GM19372 (cell line): ENCODE data around the gene KIF26B.

ENCODE experiments used
- ATAC-seq: cut with Tn5 transposase; IDR thresholded peaks from one replicate; pipeline ENCODE4 v1.9.1; 2021; ENCODE audit warnings: mild to moderate bottlenecking, low read depth, moderate library complexity; ENCODE audit not compliant: unreplicated experiment

KIF26B gene

GRCh38 chr1:245444147-245444828 is 289.5 kb downstream of the KIF26B start:
- no peak for ATAC-seq

DNA sequence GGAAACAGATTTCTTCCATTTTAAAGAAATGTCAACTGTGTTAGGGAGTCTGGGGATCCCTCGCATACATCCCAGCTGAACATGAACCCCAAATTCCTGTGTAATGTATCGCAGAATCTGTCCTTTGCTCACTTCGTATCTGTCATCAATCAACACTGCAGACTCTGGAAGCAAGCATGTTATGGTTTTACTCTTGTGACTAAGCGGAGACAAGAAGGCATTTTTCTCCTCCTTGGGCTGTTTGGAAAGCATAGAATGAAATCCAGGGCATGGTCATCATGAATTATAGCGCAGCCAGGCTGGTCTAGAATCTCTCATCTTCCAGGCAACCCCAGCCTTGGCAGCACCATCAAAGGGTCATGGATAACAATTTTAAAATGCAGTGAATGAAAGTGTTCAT is 290.2 kb downstream of the KIF26B start:
- ATAC-seq, result no peak

GRCh38 chr1:245448531-245448930 is 293.7 kb downstream of the KIF26B start:
- no peak for ATAC-seq

DNA sequence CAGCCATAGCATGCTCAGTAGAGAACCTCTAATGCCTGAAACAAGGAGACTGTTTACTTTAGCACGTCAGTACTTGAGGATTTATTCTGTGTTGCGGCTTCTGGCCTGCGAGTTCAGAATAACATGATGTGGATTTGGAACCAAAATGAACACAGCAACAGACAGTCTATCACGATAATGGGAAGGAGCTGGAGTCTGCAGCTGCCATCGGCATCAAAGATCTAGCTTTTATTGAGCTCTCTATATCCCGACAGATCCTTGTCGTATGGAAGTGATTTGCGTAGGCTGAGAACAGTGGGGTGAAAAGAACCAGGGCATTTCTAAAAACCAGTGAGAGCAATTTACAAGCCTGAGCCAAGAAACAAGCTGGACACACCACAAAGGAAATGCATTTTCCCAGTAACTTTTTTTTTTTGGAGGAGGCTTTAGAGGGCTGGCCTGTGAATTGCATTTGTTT is 294.2 kb downstream of the KIF26B start:
- no peak for ATAC-seq

GRCh38 chr1:245453541-245453940 is 298.8 kb downstream of the KIF26B start:
- ATAC-seq, result no peak

DNA sequence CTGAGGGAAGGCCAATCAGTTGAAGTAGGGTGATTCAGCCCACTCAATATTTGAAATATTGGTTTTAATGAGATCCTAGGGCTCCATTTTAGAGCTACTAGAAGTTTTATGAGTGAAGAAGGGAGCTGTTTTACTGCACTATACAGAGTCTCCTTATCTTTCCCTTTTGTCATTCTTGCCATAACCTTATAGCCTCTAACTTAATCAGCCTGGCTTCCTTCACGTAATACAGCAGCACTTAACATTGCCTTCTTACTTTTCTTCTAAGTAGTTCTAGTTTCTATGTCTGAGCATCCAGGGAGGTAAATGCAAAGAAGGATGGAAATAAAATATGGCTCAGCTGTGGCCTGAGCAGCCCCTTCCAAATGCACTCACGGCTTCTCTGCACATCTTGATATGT is 299.3 kb downstream of the KIF26B start:
- no peak for ATAC-seq

DNA sequence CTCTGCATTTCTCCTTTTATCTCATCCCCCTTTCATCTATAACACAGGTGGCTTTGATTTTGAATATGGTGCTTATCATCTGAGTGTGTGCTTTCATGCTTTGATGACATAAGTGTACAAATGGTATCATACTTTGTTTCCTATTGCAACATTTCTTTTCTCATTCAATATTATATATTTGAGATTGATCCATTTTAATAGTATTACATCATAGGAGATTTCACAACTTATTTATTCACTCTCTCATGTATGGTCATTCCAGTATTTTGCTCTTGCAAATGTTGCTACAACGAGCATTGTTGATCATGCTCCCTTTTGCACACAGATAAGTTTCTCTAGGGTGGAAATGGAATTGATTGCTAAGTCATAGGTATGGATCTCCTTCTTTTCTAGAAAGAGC is 302.8 kb downstream of the KIF26B start:
- ATAC-seq, result no peak

DNA sequence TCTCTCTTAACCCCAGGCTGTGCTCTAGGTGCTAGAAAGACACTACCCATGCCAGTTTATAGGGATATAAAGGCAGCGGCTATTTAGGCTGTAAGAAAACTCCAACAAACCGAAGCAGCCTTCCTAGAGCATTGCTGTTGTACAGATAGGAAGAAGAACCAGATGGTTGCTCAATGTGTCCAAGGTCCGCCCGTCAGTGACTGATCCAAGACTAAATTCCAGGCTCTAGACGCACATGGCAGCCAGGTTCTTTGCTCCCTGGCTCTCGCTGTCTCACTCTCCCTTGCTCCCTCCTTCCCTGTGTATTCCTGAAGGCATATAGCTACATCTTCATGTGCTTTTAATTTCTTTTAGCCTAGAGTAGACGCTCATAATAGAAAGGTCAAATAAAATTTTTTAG is 303.4 kb downstream of the KIF26B start:
- ATAC-seq, result no peak

DNA sequence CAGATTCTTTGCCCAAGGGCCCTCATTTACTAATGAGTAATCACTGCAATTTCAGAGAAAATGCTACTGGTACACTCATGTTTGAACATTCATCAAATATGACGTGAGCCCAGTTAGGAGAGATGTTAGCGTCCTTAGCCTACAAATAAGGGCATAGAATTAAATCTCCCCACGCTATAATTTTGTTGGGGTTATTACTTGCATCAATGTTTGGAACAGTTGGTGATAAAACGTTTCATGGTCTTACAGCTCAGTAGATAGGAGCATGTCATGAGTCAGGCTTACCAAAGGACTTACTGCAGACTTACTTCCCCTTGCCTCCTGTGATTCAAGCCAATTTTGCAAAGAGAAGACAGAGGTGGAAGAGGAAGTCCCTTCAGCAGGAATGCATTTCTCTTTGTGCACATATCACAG is 304.0 kb downstream of the KIF26B start:
- no peak for ATAC-seq

- ATAC-seq, result no peak
Measured at GRCh38 chr1:245459621-245460020, 304.8 kb downstream of the KIF26B start.

DNA sequence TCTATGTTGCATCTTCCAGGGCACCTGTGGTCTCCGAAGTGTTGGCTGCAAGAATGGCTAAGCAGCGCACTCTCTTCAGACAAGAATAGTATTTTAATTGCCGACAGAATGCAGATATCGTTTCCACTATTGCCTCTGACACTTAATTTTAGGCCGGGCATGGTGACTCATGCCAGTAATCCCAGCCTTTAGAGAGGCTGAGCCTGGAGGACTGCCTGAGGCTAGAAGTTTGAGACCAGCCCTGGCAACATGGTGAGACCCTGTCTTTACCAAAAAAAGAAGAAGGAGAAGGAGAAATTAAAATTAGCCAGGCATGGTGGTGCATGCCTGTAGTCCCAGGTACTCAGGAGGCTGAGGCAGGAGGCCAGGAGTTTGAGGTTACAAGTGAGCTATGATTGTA is 306.9 kb downstream of the KIF26B start:
- no peak for ATAC-seq

GRCh38 chr1:245462161-245462560 is 307.4 kb downstream of the KIF26B start:
- no peak for ATAC-seq

DNA sequence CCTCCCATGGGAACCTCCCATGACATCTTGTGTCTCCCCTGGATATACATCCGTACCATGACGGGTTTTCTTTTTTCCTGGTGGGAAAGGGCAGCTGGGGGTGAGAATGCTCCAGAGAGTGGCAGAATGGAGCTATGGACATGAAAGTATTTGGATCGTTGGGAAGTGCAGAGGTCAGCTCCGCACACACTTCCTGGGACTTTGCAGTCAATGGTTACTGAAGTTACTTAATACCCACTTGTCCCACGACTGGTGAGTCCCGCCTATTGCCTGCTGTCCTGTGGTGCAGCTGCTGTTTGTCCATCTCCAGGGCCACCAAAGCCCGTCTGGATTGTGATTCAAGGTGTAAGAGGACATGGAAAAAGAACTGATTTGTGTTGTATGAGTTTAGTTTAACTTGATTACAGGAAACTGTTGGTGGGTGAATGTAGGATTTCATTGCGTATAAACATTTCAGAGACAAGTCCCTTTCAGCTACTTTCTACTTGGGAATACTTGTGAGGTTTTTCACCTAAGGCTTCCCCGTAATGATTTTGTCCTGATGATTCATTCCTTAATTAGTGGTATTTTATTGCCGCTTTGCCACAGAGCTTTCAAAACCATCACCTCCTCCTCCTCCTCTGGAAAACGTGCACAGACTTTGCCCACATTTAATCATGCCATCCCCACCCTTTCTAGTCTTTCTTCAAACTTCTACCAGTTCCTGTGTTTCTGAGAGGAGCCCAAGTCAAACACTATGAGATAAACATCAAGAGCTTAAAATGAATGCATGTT is 308.8 kb downstream of the KIF26B start:
- no peak for ATAC-seq

DNA sequence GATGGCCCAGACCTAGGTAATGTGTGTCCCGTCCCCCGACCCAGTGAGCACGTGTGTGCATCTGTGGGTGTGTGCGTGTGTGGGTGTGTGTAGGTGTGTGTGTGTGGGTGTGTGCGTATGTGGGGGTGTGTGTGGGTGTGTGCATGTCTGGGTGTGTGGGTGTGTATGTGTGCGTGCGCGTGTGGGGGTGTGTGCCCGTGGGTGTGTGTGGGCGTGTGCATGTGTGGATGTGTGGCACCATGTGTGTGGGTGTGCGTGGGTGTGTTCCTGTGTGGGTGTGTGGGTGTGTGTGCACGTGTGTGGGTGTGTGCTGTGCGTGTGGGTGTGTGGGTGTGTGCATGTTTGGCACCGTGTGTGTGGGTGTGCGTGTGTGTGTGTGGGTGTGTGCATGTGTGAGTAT is 309.5 kb downstream of the KIF26B start:
- ATAC-seq, result no peak

DNA sequence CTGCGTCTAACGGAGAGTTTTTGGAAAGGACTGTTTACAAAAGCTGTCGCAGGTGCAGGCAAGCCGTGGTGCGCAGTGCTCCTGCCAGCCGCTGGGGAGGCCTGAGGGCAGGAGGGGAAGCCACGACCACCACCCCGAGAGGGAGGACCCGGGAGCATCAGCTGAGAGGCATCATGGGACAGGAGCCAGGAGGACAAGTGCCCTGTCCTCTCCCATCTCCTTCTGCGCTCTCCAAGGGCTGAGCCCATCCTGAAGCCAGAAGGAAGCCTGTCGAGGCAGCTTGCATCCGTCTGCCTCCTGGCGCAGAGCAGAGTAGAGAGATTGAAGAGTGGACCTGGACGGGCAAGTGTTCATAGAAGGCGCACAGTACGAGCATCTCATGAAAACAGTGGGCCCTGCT is 310.9 kb downstream of the KIF26B start:
- ATAC-seq, result no peak

GRCh38 chr1:245466261-245466660 is 311.5 kb downstream of the KIF26B start:
- no peak for ATAC-seq

- ATAC-seq, result no peak
Measured at GRCh38 chr1:245467804-245468203, 313.0 kb downstream of the KIF26B start.

- ATAC-seq, result no peak
Measured at GRCh38 chr1:245469006-245469405, 314.2 kb downstream of the KIF26B start.

DNA sequence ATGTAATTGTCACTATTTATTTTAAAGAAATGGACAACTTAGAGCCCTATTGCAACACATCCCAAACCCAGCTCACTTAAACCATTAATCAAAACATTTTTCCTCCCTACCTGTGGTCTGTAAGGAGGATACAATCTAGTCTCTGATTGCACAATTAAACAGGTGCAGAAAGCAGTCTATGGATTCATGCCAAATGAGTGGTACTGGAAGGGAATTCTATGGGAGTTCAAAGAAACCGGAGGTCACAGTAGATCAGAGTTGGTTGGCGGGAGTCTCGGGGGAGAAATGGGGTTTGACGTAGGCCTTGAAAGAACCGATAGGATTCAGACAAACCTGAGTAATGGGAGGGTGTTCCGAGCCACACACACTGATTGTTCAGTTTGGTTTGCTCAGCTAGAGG is 314.9 kb downstream of the KIF26B start:
- no peak for ATAC-seq

DNA sequence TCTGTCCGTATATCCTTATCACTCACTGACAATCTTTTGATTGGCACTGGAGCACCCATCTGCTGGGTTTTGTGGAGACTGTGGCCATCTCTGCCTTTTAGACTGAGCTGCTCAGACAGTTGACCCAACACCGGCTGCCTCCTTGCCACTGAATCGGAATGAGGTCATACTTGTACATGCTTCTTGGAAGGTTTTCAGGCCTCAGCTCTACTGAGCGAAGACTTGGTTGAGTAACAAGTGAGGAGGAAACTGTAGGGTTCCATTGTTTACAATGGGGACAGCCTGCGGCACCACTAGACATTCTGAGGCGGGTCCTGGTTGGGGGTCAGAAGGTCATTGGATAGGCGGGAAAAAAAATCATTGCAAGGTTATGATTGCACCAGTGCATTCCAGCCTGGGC is 320.3 kb downstream of the KIF26B start:
- ATAC-seq, result no peak

- ATAC-seq, result no peak
Measured at GRCh38 chr1:245475961-245476516, 321.3 kb downstream of the KIF26B start.

GRCh38 chr1:245477941-245478340 is 323.2 kb downstream of the KIF26B start:
- no peak for ATAC-seq
